HG03342 (cell line): Measurements from ENCODE around the gene TRMT2A.

ENCODE experiments used
- ATAC-seq: cut with Tn5 transposase; IDR thresholded peaks from one replicate; pipeline ENCODE4 v1.9.1; 2021; ENCODE audit warnings: mild to moderate bottlenecking, moderate library complexity; ENCODE audit not compliant: unreplicated experiment

Gene TRMT2A

GRCh38 chr22:20123366-20124082 lies 6.5 kb upstream of the TRMT2A start:
- ATAC-seq, result no peak

GRCh38 chr22:20121856-20122415 lies 4.9 kb upstream of the TRMT2A start:
- ATAC-seq, result no peak

GRCh38 chr22:20118300-20119020 lies 1.4 kb upstream of the TRMT2A start:
- ATAC-seq, result no peak

GRCh38 chr22:20117633-20118299 lies 740 bp upstream of the TRMT2A start:
- ATAC-seq, result peak; percentile 4

GRCh38 chr22:20116376-20116950 lies 563 bp downstream of the TRMT2A start:
- no peak for ATAC-seq

GRCh38 chr22:20115691-20116375 lies 1.2 kb downstream of the TRMT2A start, which contains the start of gene RANBP1:
Gene RANBP1, plus strand, starts transcription at chr22:20116104. Its CDS starts 81 bp downstream, at chr22:20116185.
- no peak for ATAC-seq

- no peak for ATAC-seq
Observed at GRCh38 chr22:20114506-20115475, 2.2 kb downstream of the TRMT2A start.

- no peak for ATAC-seq
Observed at GRCh38 chr22:20113551-20114310, 3.3 kb downstream of the TRMT2A start.

- no peak for ATAC-seq
Observed at GRCh38 chr22:20112623-20113511, 4.2 kb downstream of the TRMT2A start.

GRCh38 chr22:20111689-20112622 lies 5.1 kb downstream of the TRMT2A start:
- no peak for ATAC-seq

GRCh38 chr22:20111045-20111688 lies 5.9 kb downstream of the TRMT2A start:
- ATAC-seq, result no peak

GRCh38 chr22:20110359-20110985 lies 6.6 kb downstream of the TRMT2A start:
- ATAC-seq, result no peak

- ATAC-seq, result no peak
Observed at GRCh38 chr22:20109411-20110358, 7.3 kb downstream of the TRMT2A start.

- ATAC-seq, result no peak
Observed at GRCh38 chr22:20108757-20109230, 8.2 kb downstream of the TRMT2A start.
